ENCODE results near the gene APPBP2.
A peak's percentile ranks its signal among the peaks of the same experiment; 100 is the strongest.
"Not testable (repeated sequence)": the region's sequence is repeated elsewhere in the genome, so short reads cannot be mapped to it uniquely, and the experiment has no call there.

The APPBP2 gene

DNA sequence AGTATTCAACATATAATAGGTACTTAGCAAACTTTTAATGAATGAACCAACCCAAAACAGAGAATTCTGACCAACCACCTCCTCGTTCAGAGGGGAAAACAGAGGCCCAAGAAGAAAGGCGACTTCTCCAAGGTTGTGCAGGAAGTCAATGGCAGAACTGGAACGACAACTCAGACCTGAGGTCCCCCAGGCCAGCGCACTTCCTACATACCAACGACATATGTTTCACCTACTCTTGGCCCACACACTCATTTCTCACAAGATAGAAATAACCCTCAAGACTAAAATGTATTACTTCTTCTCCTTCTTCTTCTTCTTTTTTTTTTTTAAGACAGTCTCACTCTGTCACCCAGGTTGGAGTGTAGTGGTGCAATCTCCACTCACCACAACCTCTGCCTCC is 89.4 kb downstream of the APPBP2 start:
- FAIRE-seq = no peak

DNA sequence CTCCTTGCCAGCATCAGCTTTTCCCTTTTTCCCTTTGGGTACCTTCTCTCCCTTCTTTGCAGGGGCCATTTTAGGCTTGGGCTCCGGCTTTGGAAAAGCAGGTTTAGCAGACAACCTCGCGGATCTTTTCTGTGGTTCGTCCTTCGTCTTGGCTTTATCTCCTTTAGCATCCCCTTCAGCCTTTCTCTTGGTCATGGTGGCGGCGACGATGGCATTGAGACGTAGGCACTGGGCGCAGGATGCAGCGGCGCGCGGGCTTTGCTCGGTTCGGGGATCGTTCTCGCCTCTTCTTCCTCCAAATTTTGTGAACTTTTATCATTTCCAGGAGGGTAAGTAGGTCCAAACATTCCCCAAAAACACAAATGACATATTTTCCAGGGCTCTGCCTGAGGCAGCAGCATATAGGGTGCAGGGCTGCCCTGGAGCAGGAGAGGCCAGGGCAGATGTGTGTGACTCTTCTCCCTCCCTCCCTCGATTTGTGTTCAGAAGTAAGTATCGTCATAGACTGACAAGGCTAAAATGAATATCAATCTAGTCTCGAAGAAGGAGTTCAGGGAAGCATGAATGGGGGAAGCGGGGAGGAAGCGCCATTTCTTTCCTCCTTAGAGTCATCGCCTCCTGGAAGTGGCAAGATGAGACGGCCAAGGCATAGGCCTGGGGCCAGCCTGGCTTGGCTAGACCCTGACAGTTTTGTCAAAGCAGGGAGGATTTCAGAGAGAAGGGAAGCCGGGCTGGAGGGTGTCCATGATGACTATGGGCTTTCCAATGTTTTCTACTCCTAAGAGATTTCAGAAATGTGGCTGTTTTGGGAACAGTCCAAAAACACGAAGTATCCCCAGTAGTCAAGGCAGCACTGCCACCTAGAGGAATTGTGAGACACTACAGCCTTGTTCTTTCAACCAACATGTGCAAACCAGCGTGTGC is 90.5 kb downstream of the APPBP2 start:
- FAIRE-seq (peak; percentile 61), DNase-seq (ENCODE audit: low spot score) (peak; percentile 69)

More for the DNA sequence above, 89.4 kb downstream of the APPBP2 start:
- DNase-seq (ENCODE audit: low spot score) = no peak

DNA sequence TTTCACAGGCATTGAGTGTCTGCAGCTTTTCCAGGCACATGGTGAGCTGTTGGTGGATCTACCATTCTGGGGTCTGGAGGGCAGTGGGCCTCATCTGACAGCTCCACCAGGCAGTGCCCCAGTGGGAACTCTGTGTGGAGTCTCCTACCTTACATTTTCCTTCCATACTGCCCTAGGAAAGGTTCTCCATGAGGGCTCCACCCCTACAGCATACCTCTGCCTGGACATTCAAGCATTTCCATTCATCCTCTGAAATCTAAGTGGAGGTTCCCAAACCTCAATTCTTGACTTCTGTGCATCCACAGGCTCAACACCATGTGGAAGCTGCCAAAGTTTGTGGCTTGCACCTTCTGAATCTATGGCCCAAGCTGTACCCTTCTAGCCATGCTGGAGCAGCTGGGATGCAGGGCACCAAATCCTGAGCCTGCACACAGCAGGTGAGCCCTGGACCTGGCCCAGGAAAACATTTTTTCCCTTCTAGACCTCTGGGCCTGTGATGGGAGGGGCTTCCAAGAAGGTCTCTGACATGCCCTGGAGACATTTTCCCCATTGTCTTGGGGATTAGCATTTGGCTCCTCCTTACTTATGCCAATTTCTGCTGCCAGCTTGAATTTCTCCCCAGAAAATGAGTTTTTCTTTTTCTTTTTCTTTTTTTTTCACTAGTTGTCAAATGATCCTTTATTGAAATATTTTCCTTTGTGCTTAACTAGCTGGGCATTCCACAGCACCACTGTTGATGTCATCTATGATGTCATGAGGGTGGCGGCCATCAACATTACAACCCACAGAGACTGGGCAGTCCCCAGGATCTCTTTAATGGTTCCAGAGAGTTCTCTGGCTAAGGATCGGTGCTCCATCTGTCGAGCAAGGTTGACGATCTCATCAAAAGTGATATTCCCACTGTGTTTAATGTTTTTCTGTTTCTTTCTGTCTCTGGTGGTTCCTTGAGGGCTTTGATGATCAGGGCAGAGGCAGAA is 92.7 kb downstream of the APPBP2 start:
- DNase-seq (ENCODE audit: low spot score); FAIRE-seq: not testable (repeated sequence)

DNA sequence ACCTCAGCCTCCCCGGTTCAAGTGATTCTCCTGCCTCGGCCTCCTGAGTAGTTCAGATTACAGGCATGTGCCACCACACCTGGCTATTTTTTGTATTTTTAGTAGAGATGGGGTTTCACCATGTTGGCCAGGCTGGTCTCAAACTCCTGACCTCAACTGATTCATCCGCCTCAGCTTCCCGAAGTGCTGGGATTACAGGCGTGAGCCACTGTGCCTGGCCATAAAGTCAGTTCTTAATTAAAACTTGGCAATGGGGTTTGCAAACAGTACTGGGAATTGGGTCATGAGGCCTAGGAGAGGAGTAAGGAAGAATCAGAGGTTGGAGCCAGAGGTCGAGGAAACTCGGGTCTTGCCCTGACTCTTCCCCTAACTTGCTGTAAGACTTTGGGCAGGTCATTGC is 95.5 kb downstream of the APPBP2 start:
- not testable (repeated sequence) for DNase-seq (ENCODE audit: low spot score); FAIRE-seq

- not testable (repeated sequence) for FAIRE-seq; DNase-seq (ENCODE audit: low spot score)
Observed at GRCh38 chr17:60428491-60428890, 97.6 kb downstream of the APPBP2 start.

- no peak for DNase-seq (ENCODE audit: low spot score)
- no peak for FAIRE-seq
Observed at GRCh38 chr17:60426596-60426995, 99.4 kb downstream of the APPBP2 start.

- no peak for FAIRE-seq
- no peak for DNase-seq (ENCODE audit: low spot score)
Observed at GRCh38 chr17:60425626-60426025, 100.4 kb downstream of the APPBP2 start.

DNA sequence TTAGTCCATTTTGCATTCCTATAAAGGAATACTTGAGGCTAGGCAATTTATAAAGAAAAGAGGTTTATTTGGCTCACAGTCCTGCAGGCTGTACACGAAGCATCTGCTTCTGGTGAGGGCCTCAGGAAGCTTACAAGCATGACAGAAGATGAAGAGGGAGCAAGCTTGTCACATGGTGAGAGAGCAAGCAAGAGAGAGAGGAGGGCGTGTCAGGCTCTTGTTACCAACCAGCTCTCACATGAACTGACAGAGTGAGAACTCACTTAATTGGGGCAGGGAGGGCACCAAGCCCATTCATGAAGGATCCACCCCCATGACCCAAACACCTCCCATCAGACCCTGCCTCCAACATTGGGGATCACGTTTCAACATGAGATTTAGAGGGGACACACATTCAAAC is 102.2 kb downstream of the APPBP2 start:
- DNase-seq (ENCODE audit: low spot score) = no peak
- no peak for FAIRE-seq

DNA sequence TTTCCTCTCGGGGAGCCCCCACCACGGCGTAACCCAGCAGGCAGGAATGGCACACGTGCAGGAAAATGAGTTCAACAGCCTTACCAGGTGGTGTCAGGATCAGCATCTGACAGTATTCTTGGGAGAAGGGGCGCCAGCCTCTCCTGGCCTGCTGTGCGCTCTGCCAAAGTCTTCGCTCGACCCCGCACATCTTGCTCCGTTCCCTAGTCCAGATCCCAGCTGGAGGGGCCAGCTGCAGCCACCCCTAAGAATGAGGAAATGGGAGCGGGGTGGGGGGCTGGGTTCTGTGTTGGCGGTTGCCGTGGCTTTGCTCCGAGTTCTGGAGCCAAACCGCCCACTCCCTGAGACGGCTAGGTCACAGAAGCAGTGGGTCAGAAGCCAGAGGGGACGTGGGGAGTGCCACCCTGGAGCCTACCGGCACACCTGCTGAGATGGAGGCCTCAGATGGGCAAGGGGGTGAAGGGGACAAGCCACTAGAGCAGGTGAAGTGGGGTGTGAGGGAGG is 103.8 kb downstream of the APPBP2 start, which contains the start of gene CHCT1:
TSS of gene CHCT1 (plus strand) at position 328 of the 504 bp plus-strand sequence. CDS start at position 432, 104 bp downstream.
- DNase-seq (ENCODE audit: low spot score) (no peak), FAIRE-seq (no peak)

DNA sequence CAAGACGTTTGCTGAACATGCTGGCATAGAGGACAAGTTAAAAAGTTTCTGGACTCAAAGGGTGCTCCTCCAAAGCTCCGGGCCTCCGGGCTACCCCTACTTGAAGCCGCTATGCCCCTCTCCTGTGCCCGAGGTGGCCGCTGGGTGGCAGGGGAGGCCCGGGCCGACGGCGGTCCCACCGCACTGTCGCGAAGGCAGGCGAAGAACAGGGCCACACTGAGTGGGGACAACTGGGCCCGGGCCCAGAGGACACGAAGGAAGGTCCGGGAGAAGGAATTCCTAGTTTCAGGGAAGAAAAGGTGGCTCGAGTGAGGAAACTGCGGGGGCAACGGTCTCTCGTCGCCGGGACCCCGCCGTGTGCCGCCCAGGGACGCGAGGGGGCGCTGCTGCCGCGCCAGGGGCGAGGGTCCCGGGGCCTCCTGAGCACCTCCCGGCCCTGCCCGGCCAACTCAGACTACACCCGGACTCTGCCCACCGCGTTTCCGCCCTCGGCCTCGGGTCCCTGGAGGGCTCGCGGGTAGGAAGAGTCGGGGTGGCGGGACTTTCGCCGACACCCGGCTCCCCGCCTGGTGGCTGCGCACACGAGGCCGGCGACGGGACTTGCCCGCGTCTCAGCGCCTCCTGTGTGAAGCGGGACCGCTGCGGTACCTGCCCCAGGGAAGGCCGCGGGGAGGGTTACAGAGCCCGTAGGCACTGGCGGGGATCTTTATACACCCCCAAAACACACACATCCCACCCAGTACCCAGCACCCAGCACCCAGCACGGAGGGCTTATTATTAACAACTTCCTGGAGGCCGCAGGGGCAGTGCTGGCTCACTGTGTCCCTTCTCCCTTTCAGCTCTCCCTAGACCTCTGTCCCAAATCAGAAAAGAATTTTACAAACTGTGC is 104.5 kb downstream of the APPBP2 start:
- DNase-seq (ENCODE audit: low spot score) (peak; percentile 24), FAIRE-seq (no peak)

DNA sequence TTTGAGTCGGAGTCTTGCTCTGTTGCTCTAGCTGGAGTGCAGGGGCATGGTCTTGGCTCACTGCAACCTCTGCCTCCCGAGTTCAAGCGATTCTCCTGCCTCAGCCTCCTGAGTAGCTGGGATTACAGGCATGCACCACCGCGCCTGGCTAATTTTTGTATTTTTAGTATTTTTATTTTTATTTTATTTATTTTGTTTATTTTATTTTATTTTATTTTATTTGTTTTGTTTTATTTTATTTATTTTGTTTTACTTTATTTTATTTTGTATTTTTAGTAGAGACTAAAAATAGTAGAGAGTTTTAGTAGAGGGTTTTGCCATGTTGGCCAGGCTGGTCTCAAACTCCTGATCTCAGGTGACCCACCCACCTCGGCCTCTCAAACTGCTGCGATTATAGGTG is 106.2 kb downstream of the APPBP2 start:
- not testable (repeated sequence) for DNase-seq (ENCODE audit: low spot score); FAIRE-seq

DNA sequence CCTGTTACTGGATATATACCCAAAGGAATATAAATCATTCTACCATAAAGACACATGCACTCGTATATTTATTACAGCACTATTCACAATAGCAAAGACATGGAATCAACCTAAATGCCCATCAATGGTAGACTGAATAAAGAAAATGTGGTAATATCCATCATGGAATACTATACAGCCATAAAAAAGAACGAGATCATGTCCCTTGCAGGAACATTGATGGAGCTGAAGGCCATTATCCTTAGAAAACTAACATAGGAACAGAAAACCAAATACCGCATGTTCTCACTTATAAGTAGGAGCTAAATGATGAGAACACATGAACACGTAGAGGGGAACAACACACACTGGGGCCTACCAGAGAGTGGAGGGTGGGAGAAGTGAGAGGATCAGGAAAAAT is 107.0 kb downstream of the APPBP2 start:
- not testable (repeated sequence) for DNase-seq (ENCODE audit: low spot score); FAIRE-seq

DNA sequence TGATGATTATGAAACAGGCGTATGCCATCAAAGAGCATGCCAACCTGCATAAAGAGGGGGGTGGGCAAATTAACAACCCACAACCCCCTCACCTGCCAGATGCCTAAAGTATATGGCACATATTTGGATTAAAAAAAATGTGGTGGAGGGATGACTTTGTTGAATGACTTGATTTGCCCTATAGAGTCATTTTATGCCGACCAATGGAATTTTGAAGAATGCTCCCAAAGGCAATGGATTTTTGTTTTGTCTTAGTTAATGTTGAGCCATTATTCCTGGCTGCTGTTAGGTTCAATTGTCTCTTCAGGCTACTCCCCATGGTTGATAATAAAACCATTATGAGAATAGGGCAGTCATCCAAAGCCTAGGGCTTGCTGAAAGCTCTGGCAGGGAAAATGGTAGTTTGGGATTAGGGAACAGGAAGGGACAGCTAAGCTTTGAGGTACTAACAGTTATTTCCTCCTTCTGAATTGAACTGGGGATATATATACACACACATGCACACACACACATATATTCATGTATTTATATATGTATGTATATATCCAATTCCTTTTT is 109.6 kb downstream of the APPBP2 start:
- no peak for FAIRE-seq
- no peak for DNase-seq (ENCODE audit: low spot score)

DNA sequence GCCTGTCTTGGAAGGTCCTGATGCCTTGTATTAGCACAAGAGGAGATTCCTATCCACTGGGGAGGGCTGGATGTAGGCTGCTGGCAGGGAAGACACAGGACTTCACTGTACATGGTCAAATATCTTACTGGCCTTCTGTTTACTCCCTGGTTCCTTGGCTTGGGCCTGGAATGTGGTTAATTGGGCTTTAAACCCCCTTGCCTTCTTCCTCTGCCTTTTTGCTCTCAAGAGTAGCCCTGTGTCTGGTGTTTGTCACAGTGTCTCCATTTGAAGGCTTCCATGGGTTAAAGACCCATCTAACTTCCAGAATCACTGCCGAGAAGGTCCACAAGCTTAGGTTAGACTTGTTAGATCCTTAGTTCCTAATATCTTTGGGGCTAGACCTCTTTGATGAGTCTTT is 110.9 kb downstream of the APPBP2 start:
- FAIRE-seq = no peak

DNA sequence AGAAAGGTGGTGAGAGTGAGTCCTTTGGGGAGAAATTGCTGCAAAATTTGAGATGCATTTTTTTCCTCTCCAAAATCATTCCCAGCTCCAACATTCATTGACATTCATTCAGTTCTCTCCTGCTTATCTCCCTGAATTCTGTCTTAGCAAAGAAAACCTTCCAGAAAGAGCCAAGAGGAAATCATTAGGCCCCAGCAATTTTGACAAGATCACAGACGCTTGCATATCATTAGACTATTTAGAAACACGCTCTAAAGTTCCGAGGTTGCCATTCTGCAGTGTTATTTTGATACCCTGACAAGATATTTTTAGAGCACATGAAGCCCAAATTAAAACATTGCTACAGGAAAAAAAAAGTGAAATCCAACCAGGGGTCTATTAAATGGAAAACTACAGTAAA is 113.3 kb downstream of the APPBP2 start:
- no peak for DNase-seq (ENCODE audit: low spot score)
- FAIRE-seq = no peak

More for the DNA sequence above, 110.9 kb downstream of the APPBP2 start:
- DNase-seq (ENCODE audit: low spot score) = no peak

DNA sequence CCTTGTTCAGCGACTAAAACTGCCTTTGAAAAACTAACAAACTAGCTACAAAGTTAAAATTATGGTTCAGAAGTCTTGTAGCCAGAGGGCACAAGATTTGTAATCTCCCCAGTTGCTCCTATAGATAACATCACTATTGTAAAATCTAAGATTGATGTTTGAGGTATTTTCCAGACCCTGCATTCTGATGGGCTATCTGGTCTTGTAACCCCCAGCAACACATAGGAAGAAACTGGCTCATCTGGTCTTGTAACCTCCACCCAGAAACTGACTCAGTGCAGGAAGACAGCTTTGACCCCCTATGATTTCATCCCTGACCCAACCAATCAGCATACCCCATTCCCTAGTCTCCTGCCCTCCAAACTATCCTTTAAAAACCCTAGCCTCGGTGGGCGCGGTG is 116.0 kb downstream of the APPBP2 start:
- no peak for FAIRE-seq

DNA sequence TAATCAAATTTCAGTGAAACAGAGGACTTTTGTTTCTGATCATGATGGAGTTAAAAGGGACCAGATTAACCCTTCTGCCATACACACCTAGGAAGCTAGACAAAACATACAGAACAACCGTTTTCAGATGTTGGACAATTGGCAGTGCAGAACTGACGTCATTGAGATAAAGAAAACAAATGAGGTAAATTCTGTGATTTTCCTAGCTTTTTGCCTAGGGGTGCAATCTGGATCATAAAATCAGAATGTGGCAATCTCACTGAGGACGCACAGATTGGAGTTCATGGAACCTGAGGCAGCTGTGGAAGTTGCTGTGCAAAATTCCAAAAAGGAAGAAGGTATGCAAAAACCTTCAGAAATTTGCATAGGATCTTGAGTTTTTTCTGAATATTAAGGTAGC is 119.2 kb downstream of the APPBP2 start:
- DNase-seq (ENCODE audit: low spot score) (no peak), FAIRE-seq (no peak)

More for the DNA sequence above, 116.0 kb downstream of the APPBP2 start:
- DNase-seq (ENCODE audit: low spot score) = no peak

DNA sequence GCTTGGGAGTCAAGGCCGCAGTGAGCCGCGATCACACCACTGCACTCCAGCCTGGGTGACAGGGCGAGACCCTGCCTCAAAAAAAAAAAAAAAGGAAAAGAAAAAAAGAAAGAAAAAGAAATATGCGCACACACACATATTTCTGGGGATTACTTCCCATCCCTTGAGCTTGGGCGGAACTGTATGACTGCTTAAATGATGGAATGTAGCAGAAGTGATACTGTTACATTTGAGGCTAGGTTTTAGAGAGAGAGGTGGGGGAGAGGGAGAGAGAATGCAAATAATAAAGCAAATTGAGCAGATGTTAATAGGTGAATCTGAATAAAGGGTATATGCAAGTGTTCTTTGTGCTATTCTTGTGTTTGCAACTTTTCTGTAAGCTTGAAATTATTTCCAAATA is 122.1 kb downstream of the APPBP2 start:
- no peak for FAIRE-seq
- no peak for DNase-seq (ENCODE audit: low spot score)

DNA sequence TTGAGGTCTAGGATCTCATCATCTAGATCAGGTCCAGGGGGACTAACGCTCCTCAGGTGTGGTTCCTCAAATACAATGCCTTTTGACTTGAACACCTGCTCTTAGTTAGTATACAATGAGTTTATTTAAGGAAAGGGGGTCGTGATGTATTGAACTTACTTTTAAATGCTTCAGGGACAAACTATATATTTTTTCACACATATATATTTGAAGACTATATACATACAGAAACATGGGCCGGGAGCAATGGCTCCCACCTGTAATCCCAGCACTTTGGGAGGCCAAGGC is 122.6 kb downstream of the APPBP2 start:
- FAIRE-seq (no peak), DNase-seq (ENCODE audit: low spot score) (no peak)

DNA sequence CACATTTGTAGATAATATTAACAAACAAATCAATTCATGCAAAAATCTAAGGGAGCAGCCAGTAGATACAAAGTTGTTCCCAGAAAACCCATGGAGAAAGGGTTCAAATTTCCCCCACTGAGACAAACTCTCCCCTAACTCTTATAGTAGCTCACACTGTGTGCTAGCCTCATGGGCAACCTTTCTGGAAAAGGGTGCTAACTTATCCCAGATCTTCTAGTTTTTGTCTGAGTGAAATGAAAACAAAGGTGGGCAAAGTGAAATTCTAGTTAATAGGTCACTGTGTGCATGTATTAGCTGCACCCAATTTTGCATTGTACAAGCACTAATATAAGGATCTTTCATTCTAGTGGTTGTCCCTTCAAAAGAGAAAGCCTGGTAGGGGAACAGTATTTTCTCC is 124.2 kb downstream of the APPBP2 start:
- FAIRE-seq (no peak), DNase-seq (ENCODE audit: low spot score) (no peak)
